CD14-positive monocyte (primary cell): Measurements from ENCODE around the gene NCOA5. TPM values are rescaled to one million over a fixed set of nuclear protein-coding genes. Genes with fewer than 3 reads are reported as not detected.

Experiments
- DNase-seq, 3 donors: peaks; one replicate each; pipeline ENCODE4 v3.0.0-alpha.2; 2011 to 2022
- H2AFZ ChIP-seq: 2 replicates; pipeline ENCODE4 v1.6.0; 2012; ENCODE audit warnings: mild to moderate bottlenecking, low read depth, low read length, inconsistent platforms; ENCODE audit not compliant: insufficient read depth, poor library complexity, severe bottlenecking
- H3K27ac ChIP-seq, 2 donors: 1 replicate in 1 of 2; 2 replicates in 1 of 2; pipeline ENCODE4 v1.5.1; 2012 to 2013; ENCODE audit warnings: low read length in 2 of 2, control low read depth in 1 of 2, inconsistent platforms in 1 of 2, low read depth in 1 of 2, mild to moderate bottlenecking in 1 of 2
- H3K27me3 ChIP-seq, 2 donors: one replicate each; pipeline versions ENCODE4 v1.6.0 to v1.6.1; 2011 to 2013; ENCODE audit warnings: low read length in 2 of 2; ENCODE audit not compliant: control insufficient read depth in 2 of 2, insufficient read depth in 2 of 2
- H3K36me3 ChIP-seq, 2 donors: replicated peaks in 1 of 2; 1 replicate in 1 of 2; 2 replicates in 1 of 2; pipeline versions ENCODE4 v1.5.1 to v1.6.1; 2012 to 2013; ENCODE audit warnings: low read length in 2 of 2, control low read depth in 1 of 2, inconsistent platforms in 1 of 2, mild to moderate bottlenecking in 1 of 2; ENCODE audit not compliant: insufficient read depth in 2 of 2, control insufficient read depth in 1 of 2
- H3K4me1 ChIP-seq, 2 donors: 1 replicate in 1 of 2; 2 replicates in 1 of 2; pipeline versions ENCODE4 v1.5.1 to v1.6.1; 2012 to 2013; ENCODE audit warnings: low read length in 2 of 2, control low read depth in 1 of 2, inconsistent platforms in 1 of 2, mild to moderate bottlenecking in 1 of 2, moderate library complexity in 1 of 2; ENCODE audit not compliant: insufficient read depth in 2 of 2, control insufficient read depth in 1 of 2
- H3K4me2 ChIP-seq: replicated peaks from 2 replicates; pipeline ENCODE3; 2012; ENCODE audit warnings: low read length, moderate library complexity, mild to moderate bottlenecking; ENCODE audit not compliant: poor library complexity, severe bottlenecking; ENCODE audit errors: extremely low read depth
- H3K4me3 ChIP-seq, 3 experiments: fragments of 200-600 bp in 1 of 3; sonication (generic) in 1 of 3; replicated peaks in 1 of 3; 1 replicate in 2 of 3; 2 replicates in 1 of 3; pipeline ENCODE4 v1.5.1; 2011 to 2013; ENCODE audit warnings: low read length in 3 of 3, mild to moderate bottlenecking in 3 of 3, control low read depth in 2 of 3, low read depth in 2 of 3, inconsistent platforms in 1 of 3, moderate library complexity in 1 of 3
- H3K79me2 ChIP-seq: 2 replicates; pipeline ENCODE4 v1.6.0; 2012; ENCODE audit warnings: mild to moderate bottlenecking, control low read depth, inconsistent platforms, low read length, moderate library complexity; ENCODE audit not compliant: insufficient read depth
- H3K9ac ChIP-seq: 2 replicates; pipeline ENCODE4 v1.6.0; 2017; ENCODE audit warnings: low read length, mild to moderate bottlenecking; ENCODE audit not compliant: insufficient read depth, poor library complexity, severe bottlenecking
- H3K9me3 ChIP-seq, 2 donors: replicated peaks in 1 of 2; 1 replicate in 1 of 2; 2 replicates in 1 of 2; pipeline versions ENCODE4 v1.5.1 to v1.6.1; 2012 to 2013; ENCODE audit warnings: low read length in 2 of 2, control low read depth in 1 of 2; ENCODE audit not compliant: control insufficient read depth in 1 of 2, insufficient read depth in 1 of 2
- H4K20me1 ChIP-seq: 2 replicates; pipeline ENCODE4 v1.6.0; 2012; ENCODE audit warnings: mild to moderate bottlenecking, low read length, control low read depth, moderate library complexity; ENCODE audit not compliant: insufficient read depth
- H3K27ac Mint-ChIP-seq, 7 donors: one replicate each; pipeline ENCODE4 v1.8.0; 2020; ENCODE audit warnings: mild to moderate bottlenecking in 7 of 7, mixed read lengths in 7 of 7, moderate library complexity in 6 of 7, inconsistent platforms in 2 of 7
- H3K27me3 Mint-ChIP-seq, 3 donors: one replicate each; pipeline ENCODE4 v1.8.0; 2021 to 2022; ENCODE audit warnings: low read depth in 3 of 3, mild to moderate bottlenecking in 3 of 3, mixed read lengths in 3 of 3, moderate library complexity in 3 of 3, inconsistent platforms in 1 of 3
- H3K36me3 Mint-ChIP-seq, 2 donors: one replicate each; pipeline ENCODE4 v1.8.0; 2020; ENCODE audit warnings: mixed read lengths in 2 of 2, inconsistent platforms in 1 of 2, mild to moderate bottlenecking in 1 of 2
- H3K4me1 Mint-ChIP-seq: one replicate; pipeline ENCODE4 v1.8.0; 2020; ENCODE audit warnings: mild to moderate bottlenecking, mixed read lengths
- H3K4me3 Mint-ChIP-seq, 2 donors: one replicate each; pipeline ENCODE4 v1.8.0; 2020; ENCODE audit warnings: mild to moderate bottlenecking in 2 of 2, mixed read lengths in 2 of 2, moderate library complexity in 1 of 2
- H3K9me3 Mint-ChIP-seq, 7 donors: one replicate each; pipeline ENCODE4 v1.8.0; 2020 to 2022; ENCODE audit warnings: mixed read lengths in 7 of 7, mild to moderate bottlenecking in 6 of 7, moderate library complexity in 6 of 7, inconsistent platforms in 2 of 7
- CTCF ChIP-seq: fragments of 200-600 bp; IDR thresholded peaks from one replicate; pipeline ENCODE4 v1.8.0; 2022; ENCODE audit warnings: antibody characterized with exemption, mild to moderate bottlenecking
- WGBS: methylation state at CpG from one replicate; pipeline ENCODE4 v1.1.5; 2013; ENCODE audit warnings: missing lambda C conversion rate; ENCODE audit not compliant: insufficient coverage; 5-methylcytosine and 5-hydroxymethylcytosine counted together
- intact Hi-C, 2 donors: fragments of 100-400 bp; cut with micrococcal nuclease; formaldehyde crosslinking; loops; one replicate each; pipeline versions ENCODE4 v1.15.0 to v1.15.1; 2023
- polyA plus RNA-seq, 3 donors: library from polyadenylated mRNA; depleted of rRNA in 1 of 3; unstranded in 2 of 3; stranded (reverse) in 1 of 3; fragments of 300-500 nt in 2 of 3; fragments of >200 nt in 1 of 3; fragmentation: Illumina TruSeq in 2 of 3; gene quantifications; 1 replicate in 2 of 3; 2 replicates in 1 of 3; pipeline ENCODE4 v1.2.3, GENCODE V29; 2012 to 2021

NCOA5 gene
- polyA plus RNA-seq, 3 donors, result 4.5 to 10.2 (median 6.0) TPM

DNA sequence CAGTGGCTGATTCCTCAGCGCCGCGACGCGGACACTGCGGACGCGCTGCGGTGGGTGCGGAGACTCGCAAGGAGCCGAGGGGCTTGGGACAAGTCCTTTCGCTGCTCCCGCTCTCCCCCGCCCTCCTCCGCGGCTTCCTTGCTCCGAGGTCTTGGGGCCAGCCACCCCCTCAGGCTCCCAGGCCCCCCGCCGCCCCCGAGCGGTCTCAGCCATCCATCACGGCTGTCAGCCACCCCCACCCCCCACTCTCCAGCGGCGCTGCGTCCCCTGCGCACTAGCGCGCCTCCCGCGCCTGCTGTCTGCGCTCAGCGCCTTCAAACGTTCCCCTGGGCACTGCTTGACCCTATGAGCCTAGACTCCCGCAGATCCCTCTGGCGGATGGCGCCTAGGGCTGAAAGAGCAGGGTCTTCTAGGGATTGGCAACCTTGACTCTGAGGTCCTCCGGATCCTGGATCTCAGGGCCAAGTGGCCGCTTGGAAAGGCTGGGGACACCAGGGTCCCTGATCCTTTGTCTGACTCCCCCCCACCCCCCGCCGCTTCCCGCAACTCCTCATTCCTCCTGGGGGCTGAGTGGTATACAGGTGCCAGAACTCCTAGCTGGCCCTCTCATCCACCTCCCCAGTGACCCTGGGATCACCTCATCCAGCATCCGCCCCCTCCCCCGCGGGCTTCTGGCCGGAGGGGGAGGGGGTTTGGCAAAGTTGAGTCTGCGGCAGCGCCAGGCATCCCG is 59.3 kb downstream of the NCOA5 start:
- Histone ChIP-seq H3K27ac (no peak overlapping the region), H4K20me1 (no peaks in the 10 kb centered on the region), H3K9ac (no peak overlapping the region), H3K36me3 (no peaks in the 10 kb centered on the region), H3K27me3 (peaks cover 68 to 83% of the 10 kb centered on the region in 2 donors), H3K9me3 (peaks cover 0 to 12% of the 10 kb centered on the region in 2 donors), H3K4me2 (no peak overlapping the region), H3K4me3 (no peak overlapping the region), H3K4me1 (no peaks in the 10 kb centered on the region), H2AFZ (no peak overlapping the region), H3K79me2 (no peaks in the 10 kb centered on the region)
- intact Hi-C loops, result no loop called here
- H3K27ac Mint-ChIP-seq, result no peak overlapping the region
- H3K4me3 Mint-ChIP-seq, result peak overlapping the region in 1 of 2 donors; percentile 81
- no peak for DNase-seq
- WGBS, result 13% methylated on average over 34 of the region's 49 CpGs
- TF ChIP-seq CTCF, result no peak
- peaks cover 0 to 23% (median 5%) of the 10 kb centered on the region in 7 donors for H3K9me3 Mint-ChIP-seq
- peaks cover 75 to 86% (median 79%) of the 10 kb centered on the region in 3 donors for H3K27me3 Mint-ChIP-seq
- no peaks in the 10 kb centered on the region for H3K4me1 Mint-ChIP-seq
- H3K36me3 Mint-ChIP-seq, result peaks cover 1 to 3% of the 10 kb centered on the region in 2 donors

GRCh38 chr20:46028772-46029371 is 60.9 kb downstream of the NCOA5 start, which contains the start of gene SLC12A5:
Gene SLC12A5 (plus strand): TSS chr20:46029215. CDS start chr20:46029345, 130 bp downstream.
- WGBS, result 10% methylated on average over 32 of the region's 56 CpGs
- Mint-ChIP-seq H3K27me3 (peaks cover 69 to 89% (median 72%) of the 10 kb centered on the region in 3 donors), H3K4me3 (peak within 1 kb of the TSS in 1 of 2 donors; percentile 81), H3K27ac (peak within 1 kb of the TSS in 1 of 7 donors; percentile 8), H3K36me3 (peaks cover 1 to 3% of the 10 kb centered on the region in 2 donors), H3K4me1 (no peaks in the 10 kb centered on the region), H3K9me3 (peaks cover 0 to 23% (median 5%) of the 10 kb centered on the region in 7 donors)
- no peak within 1 kb of the TSS for H3K4me2 ChIP-seq
- no peak for DNase-seq
- no peaks in the 10 kb centered on the region for H4K20me1 ChIP-seq
- intact Hi-C loops, result loop anchor here in 1 of 2 donors (10.0 kb wide), 1 partner anchor 146 kb away; no protein-coding TSS in a partner anchor
- no peak for TF ChIP-seq CTCF
- H2AFZ ChIP-seq, result no peak within 1 kb of the TSS
- no peak within 1 kb of the TSS for H3K9ac ChIP-seq
- H3K36me3 ChIP-seq, result no peaks in the 10 kb centered on the region
- H3K9me3 ChIP-seq, result peaks cover 0 to 12% of the 10 kb centered on the region in 2 donors
- H3K79me2 ChIP-seq, result no peaks in the 10 kb centered on the region
- H3K4me1 ChIP-seq, result no peaks in the 10 kb centered on the region
- H3K27me3 ChIP-seq, result peaks cover 67 to 86% of the 10 kb centered on the region in 2 donors
- no peak within 1 kb of the TSS for H3K4me3 ChIP-seq
- H3K27ac ChIP-seq, result no peak within 1 kb of the TSS
